GM12872 (cell line): ENCODE data around the gene PDE11A.

Experiments used
- TF ChIP-seq, protein P1 (sequence below): IDR thresholded peaks from 3 replicates; pipeline ENCODE4 v1.5.1; 2011; ENCODE audit warnings: low read depth, mild to moderate bottlenecking, low read length, moderate library complexity; ENCODE audit not compliant: insufficient read depth

Gene PDE11A

DNA sequence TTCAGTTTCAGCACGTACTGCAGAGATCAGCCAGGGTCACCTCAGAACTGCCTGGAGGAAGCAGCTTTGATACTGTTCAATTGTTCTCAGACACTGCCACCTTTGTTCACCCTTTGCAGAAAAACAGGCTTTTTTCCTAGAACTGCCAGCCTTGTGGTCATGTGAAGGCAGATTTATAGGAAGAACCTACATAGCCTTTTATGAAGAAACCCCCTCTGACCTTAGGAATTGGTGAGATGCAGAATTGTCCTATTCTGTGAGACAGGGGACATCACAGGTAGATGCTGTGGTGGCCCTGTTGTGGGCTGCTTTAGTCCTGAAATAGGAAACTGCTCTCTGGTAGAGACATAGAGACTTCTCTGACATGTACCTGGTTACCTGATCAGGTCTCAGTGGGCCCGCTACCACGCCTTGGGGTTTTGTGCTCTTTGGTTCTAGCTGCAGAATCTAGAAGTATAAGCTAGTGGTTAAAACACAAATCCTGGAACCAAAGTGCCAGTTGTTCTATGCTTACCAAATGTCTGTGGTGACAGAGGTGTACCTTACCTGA, 473.4 kb downstream of the PDE11A start:
- TF ChIP-seq, protein P1, sequence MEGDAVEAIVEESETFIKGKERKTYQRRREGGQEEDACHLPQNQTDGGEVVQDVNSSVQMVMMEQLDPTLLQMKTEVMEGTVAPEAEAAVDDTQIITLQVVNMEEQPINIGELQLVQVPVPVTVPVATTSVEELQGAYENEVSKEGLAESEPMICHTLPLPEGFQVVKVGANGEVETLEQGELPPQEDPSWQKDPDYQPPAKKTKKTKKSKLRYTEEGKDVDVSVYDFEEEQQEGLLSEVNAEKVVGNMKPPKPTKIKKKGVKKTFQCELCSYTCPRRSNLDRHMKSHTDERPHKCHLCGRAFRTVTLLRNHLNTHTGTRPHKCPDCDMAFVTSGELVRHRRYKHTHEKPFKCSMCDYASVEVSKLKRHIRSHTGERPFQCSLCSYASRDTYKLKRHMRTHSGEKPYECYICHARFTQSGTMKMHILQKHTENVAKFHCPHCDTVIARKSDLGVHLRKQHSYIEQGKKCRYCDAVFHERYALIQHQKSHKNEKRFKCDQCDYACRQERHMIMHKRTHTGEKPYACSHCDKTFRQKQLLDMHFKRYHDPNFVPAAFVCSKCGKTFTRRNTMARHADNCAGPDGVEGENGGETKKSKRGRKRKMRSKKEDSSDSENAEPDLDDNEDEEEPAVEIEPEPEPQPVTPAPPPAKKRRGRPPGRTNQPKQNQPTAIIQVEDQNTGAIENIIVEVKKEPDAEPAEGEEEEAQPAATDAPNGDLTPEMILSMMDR, result no peak

DNA sequence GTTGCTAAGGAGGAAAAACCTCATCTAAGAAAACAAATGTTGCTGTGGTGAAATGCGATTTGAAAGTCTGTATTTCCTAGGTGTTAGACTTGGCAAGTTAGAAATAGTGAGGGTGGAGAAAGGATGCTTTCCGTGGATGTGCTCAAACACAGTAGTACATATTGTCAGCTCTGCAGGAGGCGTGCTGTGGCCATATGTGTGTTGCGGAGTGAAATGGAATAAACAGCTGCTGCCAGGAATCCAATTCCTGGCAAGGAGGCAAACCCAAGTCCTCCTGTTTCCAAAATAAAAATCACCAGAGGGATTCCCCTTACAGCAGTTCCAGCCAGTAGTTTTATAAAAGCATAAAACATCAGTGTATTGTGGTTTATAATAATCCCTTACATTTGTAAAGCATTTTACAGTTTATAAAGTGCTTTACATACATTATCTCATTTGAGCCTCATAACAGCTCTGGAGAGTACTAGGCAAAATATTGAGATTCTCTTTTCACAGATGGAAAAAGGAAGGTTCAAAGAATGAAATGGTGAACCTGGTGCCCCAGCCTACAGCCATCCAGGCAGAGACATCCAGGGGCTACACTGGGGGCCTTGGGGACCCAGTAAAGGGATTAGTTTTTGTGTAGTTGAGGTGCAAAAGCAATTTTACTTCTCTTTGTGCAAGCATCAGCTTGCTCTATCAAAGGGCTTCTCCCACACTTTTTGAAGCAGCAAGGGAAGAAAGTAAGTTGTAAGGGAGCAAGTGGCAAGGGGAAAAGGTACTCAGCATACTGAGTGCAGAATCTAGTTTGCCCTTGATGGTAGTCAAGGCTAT, 474.0 kb downstream of the PDE11A start:
- TF ChIP-seq, protein P1, result no peak

DNA sequence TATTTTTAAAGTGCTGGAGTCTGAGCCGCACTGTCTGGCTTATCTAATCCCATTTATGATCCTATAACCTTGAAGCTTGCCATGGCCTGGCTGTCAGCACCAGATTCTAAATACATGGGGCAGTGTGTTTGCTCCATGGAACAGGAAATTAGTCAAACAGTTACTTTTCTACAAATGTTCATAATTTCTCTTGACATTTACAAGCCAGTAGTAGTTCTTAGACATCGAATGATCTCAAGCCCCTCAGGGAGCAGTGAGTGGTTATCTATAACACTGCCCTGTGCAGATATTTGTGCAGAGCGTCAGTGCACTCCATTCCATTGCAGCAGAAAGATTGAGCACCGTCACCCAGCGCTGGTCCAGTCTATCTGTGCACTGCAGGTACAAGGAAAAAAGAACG, 474.8 kb downstream of the PDE11A start:
- TF ChIP-seq, protein P1, result no peak

DNA sequence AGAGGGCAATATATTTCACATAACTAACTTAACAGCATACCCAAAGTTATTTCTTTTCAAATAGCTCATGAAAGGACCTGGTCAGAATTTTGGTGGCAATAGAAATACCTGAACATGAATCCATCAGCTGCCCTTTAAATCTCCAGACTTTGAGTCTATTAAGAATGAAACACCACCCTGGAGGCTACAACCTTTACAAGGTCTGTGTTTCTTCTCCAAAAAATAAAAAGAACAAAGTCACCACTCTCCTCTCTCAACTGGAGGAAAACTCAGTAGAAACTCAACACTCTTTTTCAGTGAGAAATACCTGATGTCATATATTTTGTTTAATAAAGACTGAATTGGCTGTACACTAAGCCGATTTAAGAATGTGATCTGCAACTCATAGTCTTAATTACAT, 475.7 kb downstream of the PDE11A start:
- TF ChIP-seq, protein P1, result no peak

DNA sequence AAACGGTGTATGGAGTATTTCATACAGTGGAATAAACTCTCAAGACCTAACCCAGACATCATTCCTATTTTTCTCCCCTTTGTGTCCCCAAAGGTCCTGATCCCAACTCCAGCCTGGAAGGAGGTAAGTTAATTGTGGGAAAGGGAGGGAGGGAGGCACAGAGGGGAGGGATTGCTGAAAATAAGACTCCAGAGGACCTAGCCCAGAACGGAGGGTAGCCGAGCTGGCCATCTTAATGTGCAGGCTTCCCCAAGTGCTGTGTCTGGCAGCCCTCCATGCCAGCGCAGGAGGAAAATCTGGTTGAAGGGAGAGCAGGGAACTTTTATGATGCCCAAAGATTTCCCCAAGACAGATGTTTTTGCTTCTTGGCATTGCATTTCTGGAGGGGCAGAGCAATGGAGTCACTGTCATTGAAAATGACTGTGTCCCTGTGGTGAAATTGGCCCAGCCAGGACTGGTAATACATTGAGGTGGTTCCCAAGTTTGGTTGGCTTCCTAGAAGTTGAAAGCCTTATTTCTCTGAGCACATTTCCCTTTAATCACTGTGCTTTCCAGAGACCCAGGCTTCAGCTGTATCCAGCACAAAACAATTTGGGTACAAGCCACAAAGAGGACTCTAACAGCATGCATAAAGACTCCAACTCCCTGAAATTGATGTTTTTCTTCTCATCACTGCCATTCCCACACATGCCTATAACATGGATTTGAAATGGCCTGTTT, 477.3 kb downstream of the PDE11A start:
- TF ChIP-seq, protein P1, result no peak

DNA sequence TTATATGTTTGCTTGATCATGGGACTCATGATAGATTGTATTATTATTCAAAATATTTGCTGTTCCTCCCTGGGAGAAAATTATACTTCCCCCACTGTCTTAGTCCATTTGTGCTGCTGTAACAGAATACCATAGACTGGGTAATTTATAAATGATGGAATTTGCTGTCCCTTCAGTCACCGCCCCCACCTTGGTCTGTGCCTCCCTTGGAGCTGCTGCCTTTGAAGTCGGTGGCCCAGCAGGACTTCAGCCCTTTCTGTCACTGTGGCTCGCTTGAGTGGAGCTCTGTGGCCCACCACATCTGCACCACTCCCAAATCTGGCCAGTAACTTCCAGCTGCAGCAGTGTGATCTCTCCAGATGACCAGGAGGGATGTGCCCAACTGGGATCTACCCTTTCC, 479.2 kb downstream of the PDE11A start:
- TF ChIP-seq, protein P1, result no peak

DNA sequence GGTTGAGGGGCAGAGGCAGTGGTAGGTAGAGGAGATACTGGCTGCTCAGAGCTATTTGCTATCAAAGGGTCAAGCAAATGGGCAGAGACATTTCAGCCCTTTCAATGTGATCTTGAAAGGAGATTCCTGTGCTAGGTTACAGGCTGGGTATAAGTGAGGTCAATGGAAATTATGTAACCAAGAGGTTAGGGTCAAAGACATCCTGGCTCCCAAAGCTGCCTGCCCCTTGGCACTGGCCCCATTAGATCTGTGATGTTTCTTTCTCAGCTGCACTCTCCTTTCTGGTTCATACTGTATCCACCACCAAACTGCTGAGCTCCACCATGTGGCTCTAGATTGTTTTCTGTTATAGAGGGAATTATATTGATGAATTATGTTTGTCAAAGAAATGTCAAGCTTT, 479.6 kb downstream of the PDE11A start:
- TF ChIP-seq, protein P1, result no peak
